ENCODE results near the gene IFITM2.

IFITM2 gene

GRCh38 chr11:288478-289397 lies 18.9 kb upstream of the IFITM2 start, which contains the start of gene PGGHG:
Gene PGGHG (plus strand): TSS chr11:289126. CDS start chr11:289817, 691 bp downstream.
- H3K4me1 ChIP-seq (ENCODE audit: control insufficient read depth, insufficient read depth, low read depth, low read length): peaks cover 37% of the 10 kb centered on the region
- H4K8ac ChIP-seq (ENCODE audit: low read length): peak within 1 kb of the TSS; percentile 29
- no peak within 1 kb of the TSS for H2BK5ac ChIP-seq (ENCODE audit: low read depth, low read length, poor library complexity, severe bottlenecking)
- WGBS: under 1% methylated on average over 29 of the region's 112 CpGs
- peaks cover 0 to 35% of the 10 kb centered on the region in 2 experiments for H3K36me3 ChIP-seq (ENCODE audit: control insufficient read depth in 1 of 2, insufficient read depth in 2 of 2, low read depth in 1 of 2, low read length in 2 of 2)
- H3K79me1 ChIP-seq (replicated peaks; ENCODE audit: low read length, poor library complexity, severe bottlenecking): peaks cover 9% of the 10 kb centered on the region
- H3K27ac ChIP-seq (ENCODE audit: low read length, poor library complexity, severe bottlenecking): no peak within 1 kb of the TSS
- H4K91ac ChIP-seq (ENCODE audit: low read length): peak within 1 kb of the TSS; percentile 92
- peak within 1 kb of the TSS; percentile 66 to 75 for H3K4me3 ChIP-seq (ENCODE audit: insufficient read depth in 1 of 2, low read depth in 1 of 2, low read length in 2 of 2)
- peak within 1 kb of the TSS in 1 of 2 experiments; percentile 93 for H3K14ac ChIP-seq (ENCODE audit: low read length in 2 of 2)
- H2AK5ac ChIP-seq (ENCODE audit: low read length, severe bottlenecking): peak within 1 kb of the TSS; percentile 19
- H2AFZ ChIP-seq (ENCODE audit: low read depth, low read length): no peak within 1 kb of the TSS
- peak; percentile 56 for DNase-seq
- peaks cover 11 to 42% of the 10 kb centered on the region in 2 experiments for H3K27me3 ChIP-seq (ENCODE audit: control insufficient read depth in 1 of 2, insufficient read depth in 1 of 2, low read length in 2 of 2)
- H2BK120ac ChIP-seq (ENCODE audit: low read depth, low read length): peak within 1 kb of the TSS; percentile 69
- no peaks in the 10 kb centered on the region for H3K9me3 ChIP-seq (ENCODE audit: control insufficient read depth, low read length)
- H2BK12ac ChIP-seq (ENCODE audit: low read length in 2 of 2): peak within 1 kb of the TSS in 1 of 2 experiments; percentile 78
- H3K4ac ChIP-seq (ENCODE audit: low read depth in 1 of 2, low read length in 2 of 2): peak within 1 kb of the TSS; percentile 2 to 59
- peak within 1 kb of the TSS; percentile 84 for H3K4me2 ChIP-seq (ENCODE audit: low read length, poor library complexity, severe bottlenecking)
- H3K9ac ChIP-seq (ENCODE audit: low read length): peak within 1 kb of the TSS; percentile 53
- peak within 1 kb of the TSS; percentile 85 for H2BK15ac ChIP-seq (ENCODE audit: low read depth, poor library complexity, severe bottlenecking)
- peak within 1 kb of the TSS in 1 of 2 experiments; percentile 67 for H3K23ac ChIP-seq (ENCODE audit: low read length in 2 of 2)
- H3K18ac ChIP-seq (ENCODE audit: low read depth in 1 of 2, low read length in 2 of 2): peak within 1 kb of the TSS; percentile 55 to 69

DNA sequence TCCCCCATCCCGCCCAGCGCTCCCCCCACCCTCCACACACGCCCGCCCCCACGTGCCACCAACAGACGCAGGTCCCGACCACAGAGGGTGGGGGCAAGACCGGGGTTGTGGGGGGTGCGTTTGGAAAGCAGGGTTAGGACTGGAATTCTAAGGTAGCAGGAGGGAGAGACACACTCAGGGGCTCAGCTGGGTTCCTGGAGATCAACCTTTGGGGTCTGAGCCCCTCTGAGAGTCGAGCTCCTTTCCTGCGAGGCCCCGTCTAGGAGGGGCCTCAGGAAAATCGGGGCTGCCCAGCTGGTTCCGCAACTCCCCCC lies 18.3 kb upstream of the IFITM2 start:
- Histone ChIP-seq H3K14ac (ENCODE audit: low read length in 2 of 2) (no peak overlapping the region), H3K9ac (ENCODE audit: low read length) (no peak overlapping the region), H2AK5ac (ENCODE audit: low read length, severe bottlenecking) (peak overlapping the region; percentile 19), H2BK120ac (ENCODE audit: low read depth, low read length) (peak overlapping the region; percentile 67), H3K9me3 (ENCODE audit: control insufficient read depth, low read length) (no peaks in the 10 kb centered on the region), H3K4ac (ENCODE audit: low read depth in 1 of 2, low read length in 2 of 2) (peak overlapping the region in 1 of 2 experiments; percentile 59), H3K4me1 (ENCODE audit: control insufficient read depth, insufficient read depth, low read depth, low read length) (peaks cover 38% of the 10 kb centered on the region), H4K8ac (ENCODE audit: low read length) (no peak overlapping the region), H2BK12ac (ENCODE audit: low read length in 2 of 2) (peak overlapping the region in 1 of 2 experiments; percentile 78), H2BK15ac (ENCODE audit: low read depth, poor library complexity, severe bottlenecking) (peak overlapping the region; percentile 15), H3K4me3 (ENCODE audit: insufficient read depth in 1 of 2, low read depth in 1 of 2, low read length in 2 of 2) (peak overlapping the region; percentile 49 to 66), H4K91ac (ENCODE audit: low read length) (no peak overlapping the region), H3K27me3 (ENCODE audit: control insufficient read depth in 1 of 2, insufficient read depth in 1 of 2, low read length in 2 of 2) (peaks cover 11 to 35% of the 10 kb centered on the region in 2 experiments), H3K79me1 (replicated peaks; ENCODE audit: low read length, poor library complexity, severe bottlenecking) (peaks cover 9% of the 10 kb centered on the region), H3K23ac (ENCODE audit: low read length in 2 of 2) (no peak overlapping the region), H3K4me2 (ENCODE audit: low read length, poor library complexity, severe bottlenecking) (peak overlapping the region; percentile 35), H2AFZ (ENCODE audit: low read depth, low read length) (no peak overlapping the region), H3K18ac (ENCODE audit: low read depth in 1 of 2, low read length in 2 of 2) (peak overlapping the region in 1 of 2 experiments; percentile 42), H3K27ac (ENCODE audit: low read length, poor library complexity, severe bottlenecking) (no peak overlapping the region), H3K36me3 (ENCODE audit: control insufficient read depth in 1 of 2, insufficient read depth in 2 of 2, low read depth in 1 of 2, low read length in 2 of 2) (peaks cover 0 to 42% of the 10 kb centered on the region in 2 experiments), H2BK5ac (ENCODE audit: low read depth, low read length, poor library complexity, severe bottlenecking) (no peak overlapping the region)
- WGBS: 40% methylated on average over 9 of the region's 14 CpGs
- no peak for DNase-seq

DNA sequence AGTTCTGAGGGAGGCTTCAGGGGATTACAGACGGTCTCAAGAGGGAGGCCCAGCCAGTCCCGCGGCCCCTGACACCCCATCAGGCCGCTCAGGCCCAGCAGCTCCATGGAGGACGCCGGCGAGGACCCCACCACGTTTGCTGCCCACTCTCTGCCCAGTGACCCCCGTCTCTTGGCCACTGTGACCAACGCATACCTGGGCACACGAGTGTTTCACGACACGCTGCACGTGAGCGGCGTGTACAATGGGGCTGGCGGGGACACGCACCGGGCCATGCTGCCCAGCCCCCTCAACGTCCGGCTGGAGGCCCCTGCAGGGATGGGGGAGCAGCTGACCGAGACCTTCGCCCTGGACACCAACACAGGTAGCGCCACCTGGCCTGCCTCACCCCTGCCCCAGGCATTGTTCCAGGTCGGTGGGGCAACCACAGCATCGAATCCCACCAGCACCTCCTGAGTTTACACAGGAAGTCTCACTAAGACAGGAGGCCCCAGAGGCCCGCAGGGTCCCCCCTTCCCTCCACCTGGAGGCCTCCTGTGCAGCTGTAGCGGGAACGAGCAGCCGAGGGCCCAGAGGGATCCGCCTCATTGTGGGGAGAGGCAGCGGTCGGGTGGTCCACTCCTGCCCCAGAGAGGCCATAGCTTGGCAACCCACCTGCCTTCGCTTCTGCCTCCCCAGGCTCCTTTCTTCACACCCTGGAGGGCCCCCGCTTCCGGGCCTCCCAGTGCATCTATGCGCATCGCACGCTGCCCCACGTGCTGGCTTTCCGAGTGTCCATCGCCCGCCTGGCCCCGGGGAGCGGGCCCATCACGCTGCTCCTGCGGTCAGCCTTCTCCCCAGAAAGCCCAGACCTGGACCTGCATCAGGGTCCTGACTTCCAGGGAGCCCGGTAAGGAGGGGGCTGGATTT lies 17.6 kb upstream of the IFITM2 start:
- Histone ChIP-seq H2AK5ac (ENCODE audit: low read length, severe bottlenecking) (peak overlapping the region; percentile 19), H3K23ac (ENCODE audit: low read length in 2 of 2) (no peak overlapping the region), H3K27me3 (ENCODE audit: control insufficient read depth in 1 of 2, insufficient read depth in 1 of 2, low read length in 2 of 2) (peaks cover 11 to 34% of the 10 kb centered on the region in 2 experiments), H3K9ac (ENCODE audit: low read length) (no peak overlapping the region), H4K91ac (ENCODE audit: low read length) (peak overlapping the region; percentile 92), H2BK120ac (ENCODE audit: low read depth, low read length) (peak overlapping the region; percentile 67), H3K4ac (ENCODE audit: low read depth in 1 of 2, low read length in 2 of 2) (peak overlapping the region; percentile 2 to 59), H3K18ac (ENCODE audit: low read depth in 1 of 2, low read length in 2 of 2) (peak overlapping the region in 1 of 2 experiments; percentile 42), H3K4me2 (ENCODE audit: low read length, poor library complexity, severe bottlenecking) (peak overlapping the region; percentile 35), H2AFZ (ENCODE audit: low read depth, low read length) (no peak overlapping the region), H3K4me3 (ENCODE audit: insufficient read depth in 1 of 2, low read depth in 1 of 2, low read length in 2 of 2) (peak overlapping the region in 1 of 2 experiments; percentile 49), H4K8ac (ENCODE audit: low read length) (peak overlapping the region; percentile 29), H3K79me1 (replicated peaks; ENCODE audit: low read length, poor library complexity, severe bottlenecking) (peaks cover 9% of the 10 kb centered on the region), H2BK5ac (ENCODE audit: low read depth, low read length, poor library complexity, severe bottlenecking) (no peak overlapping the region), H3K36me3 (ENCODE audit: control insufficient read depth in 1 of 2, insufficient read depth in 2 of 2, low read depth in 1 of 2, low read length in 2 of 2) (peaks cover 0 to 48% of the 10 kb centered on the region in 2 experiments), H3K4me1 (ENCODE audit: control insufficient read depth, insufficient read depth, low read depth, low read length) (peaks cover 37% of the 10 kb centered on the region), H3K27ac (ENCODE audit: low read length, poor library complexity, severe bottlenecking) (no peak overlapping the region), H3K14ac (ENCODE audit: low read length in 2 of 2) (peak overlapping the region in 1 of 2 experiments; percentile 93), H2BK15ac (ENCODE audit: low read depth, poor library complexity, severe bottlenecking) (peak overlapping the region; percentile 41), H3K9me3 (ENCODE audit: control insufficient read depth, low read length) (no peaks in the 10 kb centered on the region), H2BK12ac (ENCODE audit: low read length in 2 of 2) (peak overlapping the region in 1 of 2 experiments; percentile 78)
- DNase-seq: no peak
- WGBS: 91% methylated on average over 48 of the region's 48 CpGs
